A673 (cell line): ENCODE data around the gene RRAS2. TPM values are rescaled to one million over a fixed set of nuclear protein-coding genes. Genes with fewer than 3 reads are reported as not detected.
A peak's percentile ranks its signal among the peaks of the same experiment; 100 is the strongest.

ENCODE experiments used
- BruUV-seq: library from RNA; stranded (reverse); fragments of 400-500 nt; replicated peaks from 2 replicates; lab custom pipeline; 2021; lab: Mats Ljungman, UMichigan
- CTCF ChIA-PET: fragments of 300-600 bp; sonication (Branson Sonifier 250); formaldehyde crosslinking; loops from one replicate; lab custom pipeline; 2022; ENCODE audit warnings: antibody characterized with exemption; lab: Charles Lee
- POLR2A ChIA-PET: fragments of 300-600 bp; sonication (Branson Sonifier 250); formaldehyde crosslinking; loops from one replicate; lab custom pipeline; 2022; ENCODE audit warnings: antibody characterized with exemption; ENCODE audit not compliant: low non-redundant PET; lab: Charles Lee
- DNase-seq: peaks from one replicate; pipeline ENCODE4 v3.0.0-alpha.2; 2015; ENCODE audit warnings: low spot score
- H3K27ac ChIP-seq: fragments of 200-600 bp; sonication (generic); 2 replicates; pipeline ENCODE4 v1.5.1; 2016; ENCODE audit warnings: mixed run types, low read depth, mild to moderate bottlenecking, mixed read lengths, antibody characterized with exemption, low read length; ENCODE audit not compliant: poor library complexity, severe bottlenecking
- H3K27me3 ChIP-seq: fragments of 200-600 bp; sonication (generic); replicated peaks from 2 replicates; pipeline ENCODE4 v1.6.1; 2017; ENCODE audit warnings: mixed run types, low read depth, mild to moderate bottlenecking, mixed read lengths, antibody characterized with exemption, low read length; ENCODE audit not compliant: insufficient read depth, poor library complexity
- H3K36me3 ChIP-seq: fragments of 200-600 bp; sonication (generic); 2 replicates; pipeline ENCODE4 v1.6.1; 2016; ENCODE audit warnings: mixed run types, mild to moderate bottlenecking, mixed read lengths, antibody characterized with exemption, low read length; ENCODE audit not compliant: insufficient read depth, poor library complexity, severe bottlenecking
- H3K4me1 ChIP-seq: fragments of 200-600 bp; sonication (generic); 2 replicates; pipeline ENCODE4 v1.6.1; 2017; ENCODE audit warnings: mixed run types, mild to moderate bottlenecking, mixed read lengths, antibody characterized with exemption, low read length; ENCODE audit not compliant: insufficient read depth, poor library complexity, severe bottlenecking
- H3K4me3 ChIP-seq: fragments of 200-600 bp; sonication (generic); 2 replicates; pipeline ENCODE4 v1.5.1; 2016; ENCODE audit warnings: low read depth, mixed run types, mild to moderate bottlenecking, mixed read lengths, low read length; ENCODE audit not compliant: poor library complexity, severe bottlenecking
- H3K9me3 ChIP-seq: fragments of 200-600 bp; sonication (generic); 2 replicates; pipeline ENCODE4 v1.6.1; 2016; ENCODE audit warnings: mixed run types, low read depth, mild to moderate bottlenecking, mixed read lengths, antibody characterized with exemption, low read length; ENCODE audit not compliant: poor library complexity, severe bottlenecking
- CTCF ChIP-seq: fragments of 300-800, 200-600 bp; sonication (generic); conservative IDR thresholded peaks from 2 replicates; pipeline ENCODE4 v1.5.1; 2017; ENCODE audit warnings: low read depth, mild to moderate bottlenecking, antibody characterized with exemption, low read length, moderate library complexity, mixed read lengths
- EZH2 ChIP-seq: fragments of 200-600 bp; sonication (generic); IDR thresholded peaks from 2 replicates; pipeline ENCODE4 v1.6.1; 2017; ENCODE audit warnings: borderline replicate concordance, low read depth, mild to moderate bottlenecking, mixed read lengths, antibody characterized with exemption, low read length; ENCODE audit not compliant: poor library complexity, severe bottlenecking
- intact Hi-C: fragments of 100-400 bp; cut with micrococcal nuclease; formaldehyde crosslinking; loops from one replicate; pipeline ENCODE4 v1.10.0; 2022; ENCODE audit not compliant: unreplicated experiment
- total RNA-seq: library from RNA; stranded (reverse); gene quantifications from 2 replicates; pipeline ENCODE4 v1.2.3, GENCODE V29; 2021

Gene RRAS2
- total RNA-seq, 1 experiment from 2014 or later, result 23.3 TPM

GRCh38 chr11:14251754-14252153, 107.2 kb downstream of the RRAS2 start:
- H3K4me3 ChIP-seq, result no peak overlapping the region
- no peaks in the 10 kb centered on the region for H3K9me3 ChIP-seq
- H3K27ac ChIP-seq, result no peak overlapping the region
- BruUV-seq, result no TSS peak
- ChIA-PET CTCF (no interaction called here), POLR2A (no interaction called here)
- H3K4me1 ChIP-seq, result no peaks in the 10 kb centered on the region
- DNase-seq, result no peak
- H3K27me3 ChIP-seq, result peaks cover 7% of the 10 kb centered on the region
- TF ChIP-seq EZH2, result no peak
- TF ChIP-seq CTCF, result no peak
- intact Hi-C loops, result no loop called here
- no peaks in the 10 kb centered on the region for H3K36me3 ChIP-seq

- H3K27ac ChIP-seq, result no peak overlapping the region
- no peak overlapping the region for H3K4me3 ChIP-seq
- BruUV-seq, result no TSS peak
- peak; percentile 71 for DNase-seq
- H3K4me1 ChIP-seq, result no peaks in the 10 kb centered on the region
- H3K9me3 ChIP-seq, result no peaks in the 10 kb centered on the region
- TF ChIP-seq EZH2 (no peak), CTCF (peak; percentile 80)
- ChIA-PET CTCF (interaction anchor here (0.9 kb wide), 1 partner anchor 893 kb away, joined by 3 read pairs; no protein-coding TSS in a partner anchor), POLR2A (no interaction called here)
- H3K27me3 ChIP-seq, result peaks cover 7% of the 10 kb centered on the region
- H3K36me3 ChIP-seq, result no peaks in the 10 kb centered on the region
- intact Hi-C loops, result loop anchor here (1.0 kb wide), 2 partner anchors 293 to 477 kb away; no protein-coding TSS in a partner anchor
Measured at GRCh38 chr11:14249121-14249963, 109.6 kb downstream of the RRAS2 start.

GRCh38 chr11:14248580-14248981, 110.4 kb downstream of the RRAS2 start:
- BruUV-seq, result no TSS peak
- DNase-seq, result no peak
- intact Hi-C loops, result no loop called here
- Histone ChIP-seq H3K4me1 (no peaks in the 10 kb centered on the region), H3K9me3 (no peaks in the 10 kb centered on the region), H3K27me3 (peaks cover 7% of the 10 kb centered on the region), H3K27ac (no peak overlapping the region), H3K4me3 (no peak overlapping the region), H3K36me3 (no peaks in the 10 kb centered on the region)
- CTCF ChIA-PET, result no interaction called here
- POLR2A ChIA-PET, result no interaction called here
- TF ChIP-seq EZH2 (no peak), CTCF (no peak)
